BE2C (cell line): ENCODE measurements around the gene MAT1A.
"Not testable (repeated sequence)": the region's sequence is repeated elsewhere in the genome, so short reads cannot be mapped to it uniquely, and the experiment has no call there.

Experiments
- DNase-seq: peaks from one replicate; pipeline ENCODE4 v3.0.0-alpha.2; 2020
- H3K27me3 ChIP-seq: fragments of 250-450 bp; sonication (Bioruptor Pico); 2 replicates; pipeline ENCODE4 v1.5.1; 2020; ENCODE audit warnings: mild to moderate bottlenecking
- H3K36me3 ChIP-seq: fragments of 250-450 bp; sonication (Bioruptor Pico); 2 replicates; pipeline ENCODE4 v1.5.1; 2020; ENCODE audit warnings: mild to moderate bottlenecking
- H3K4me1 ChIP-seq: fragments of 250-450 bp; sonication (Bioruptor Pico); 2 replicates; pipeline ENCODE4 v1.5.1; 2020
- H3K4me3 ChIP-seq: 2 replicates; pipeline ENCODE4 v1.5.1; 2011; ENCODE audit warnings: low read depth, low read length
- H3K9me3 ChIP-seq: fragments of 250-450 bp; sonication (Bioruptor Pico); 2 replicates; pipeline ENCODE4 v1.5.1; 2020
- CTCF ChIP-seq: IDR thresholded peaks from 2 replicates; pipeline ENCODE4 v1.5.1; 2012; ENCODE audit warnings: mild to moderate bottlenecking, low read depth, low read length

MAT1A gene

GRCh38 chr10:80315391-80315790 is 25.9 kb upstream of the MAT1A start:
- H3K4me3 ChIP-seq = no peak overlapping the region
- H3K4me1 ChIP-seq = no peaks in the 10 kb centered on the region
- DNase-seq = no peak
- no peaks in the 10 kb centered on the region for H3K27me3 ChIP-seq
- H3K9me3 ChIP-seq = no peaks in the 10 kb centered on the region
- H3K36me3 ChIP-seq = no peaks in the 10 kb centered on the region
- no peak for TF ChIP-seq CTCF

- DNase-seq = no peak
- H3K4me1 ChIP-seq = no peaks in the 10 kb centered on the region
- H3K9me3 ChIP-seq = no peaks in the 10 kb centered on the region
- H3K36me3 ChIP-seq = no peaks in the 10 kb centered on the region
- no peak overlapping the region for H3K4me3 ChIP-seq
- no peak for TF ChIP-seq CTCF
- no peaks in the 10 kb centered on the region for H3K27me3 ChIP-seq
Observed at GRCh38 chr10:80313523-80313922, 24.1 kb upstream of the MAT1A start.

- not testable (repeated sequence) for H3K27me3 ChIP-seq, H3K36me3 ChIP-seq, H3K4me3 ChIP-seq, DNase-seq, H3K9me3 ChIP-seq, H3K4me1 ChIP-seq
Observed at GRCh38 chr10:80305989-80306388, 16.5 kb upstream of the MAT1A start.

GRCh38 chr10:80296942-80297341 is 7.5 kb upstream of the MAT1A start:
- Histone ChIP-seq H3K36me3 (no peaks in the 10 kb centered on the region), H3K4me3 (no peak overlapping the region), H3K4me1 (no peaks in the 10 kb centered on the region), H3K27me3 (0 out of 2 replicates have a peak, but pooled peaks cover 4% of the 10 kb centered on the region), H3K9me3 (no peaks in the 10 kb centered on the region)
- TF ChIP-seq CTCF = no peak
- no peak for DNase-seq

- 0 out of 2 replicates have a peak, but pooled peaks cover 4% of the 10 kb centered on the region for H3K27me3 ChIP-seq
- no peaks in the 10 kb centered on the region for H3K9me3 ChIP-seq
- H3K36me3 ChIP-seq = no peaks in the 10 kb centered on the region
- no peak for TF ChIP-seq CTCF
- DNase-seq = no peak
- H3K4me1 ChIP-seq = no peaks in the 10 kb centered on the region
- H3K4me3 ChIP-seq = no peak overlapping the region
Observed at GRCh38 chr10:80292607-80293239, 3.3 kb upstream of the MAT1A start.

- no peak for TF ChIP-seq CTCF
- no peaks in the 10 kb centered on the region for H3K9me3 ChIP-seq
- no peaks in the 10 kb centered on the region for H3K36me3 ChIP-seq
- H3K4me1 ChIP-seq = no peaks in the 10 kb centered on the region
- DNase-seq = no peak
- H3K4me3 ChIP-seq = no peak overlapping the region
- H3K27me3 ChIP-seq = 0 out of 2 replicates have a peak, but pooled peaks cover 4% of the 10 kb centered on the region
Observed at GRCh38 chr10:80290474-80291220, 1.2 kb upstream of the MAT1A start.
